HepG2 (cell line): ENCODE results near the gene LENEP. TPM values are rescaled to one million over a fixed set of nuclear protein-coding genes. Genes with fewer than 3 reads are reported as not detected.

Source experiments
- HIVEP1 ChIP-seq: sonication (generic); formaldehyde crosslinking; IDR thresholded peaks from 2 replicates; pipeline ENCODE4 v1.4.0; 2020; ENCODE audit warnings: mild to moderate bottlenecking, missing genetic modification reagents
- KLF6 ChIP-seq: IDR thresholded peaks from 2 replicates; pipeline ENCODE4 v1.8.0; 2016; ENCODE audit warnings: missing biosample characterization, missing genetic modification reagents
- MTF1 ChIP-seq: sonication (generic); formaldehyde crosslinking; IDR thresholded peaks from 2 replicates; pipeline ENCODE4 v1.5.0; 2020; ENCODE audit warnings: missing genetic modification reagents
- NFE2L1 ChIP-seq: sonication (generic); formaldehyde crosslinking; IDR thresholded peaks from 2 replicates; pipeline ENCODE4 v1.4.0; 2020; ENCODE audit warnings: missing genetic modification reagents, mild to moderate bottlenecking, borderline replicate concordance
- SPEN ChIP-seq: sonication (generic); formaldehyde crosslinking; IDR thresholded peaks from 2 replicates; pipeline ENCODE4 v1.5.1; 2020; ENCODE audit warnings: low read depth, mild to moderate bottlenecking, missing genetic modification reagents
- STAT5B ChIP-seq: sonication (generic); formaldehyde crosslinking; IDR thresholded peaks from 2 replicates; pipeline ENCODE4 v1.4.0; 2020; ENCODE audit warnings: missing genetic modification reagents
- ZBED4 ChIP-seq: sonication (generic); formaldehyde crosslinking; IDR thresholded peaks from 2 replicates; pipeline ENCODE4 v1.4.0; 2020; ENCODE audit warnings: missing genetic modification reagents, borderline replicate concordance
- ZBTB38 ChIP-seq: sonication (generic); formaldehyde crosslinking; IDR thresholded peaks from 2 replicates; pipeline ENCODE4 v1.5.1; 2020; ENCODE audit warnings: mild to moderate bottlenecking, missing genetic modification reagents
- ZFAT ChIP-seq: sonication (generic); formaldehyde crosslinking; conservative IDR thresholded peaks from 2 replicates; pipeline ENCODE4 v1.8.1; 2023; ENCODE audit warnings: missing genetic modification reagents, inconsistent platforms
- ZNF264 ChIP-seq: sonication (generic); formaldehyde crosslinking; IDR thresholded peaks from 2 replicates; pipeline ENCODE4 v1.4.0; 2020; ENCODE audit warnings: missing genetic modification reagents
- ZNF318 ChIP-seq: sonication (generic); formaldehyde crosslinking; IDR thresholded peaks from 2 replicates; pipeline ENCODE4 v1.4.0; 2020; ENCODE audit warnings: mild to moderate bottlenecking, missing genetic modification reagents
- polyA plus RNA-seq, 8 experiments: library from polyadenylated mRNA; depleted of rRNA in 3 of 8; stranded (reverse) in 7 of 8; unstranded in 1 of 8; fragments of >200 nt; fragmentation: Illumina TruSeq in 4 of 8; extraction: Trizol in 4 of 8; gene quantifications; 2 replicates each; pipeline versions ENCODE4 v1.2.1 to v1.2.3, GENCODE V29; 2011 to 2016; ENCODE audit warnings: low read depth in 4 of 8, missing spikeins in 1 of 8, mixed read lengths in 1 of 8; ENCODE audit not compliant: insufficient read depth in 1 of 8
- total RNA-seq, 5 experiments: library from RNA; depleted of rRNA; stranded (reverse); fragments of >200 nt; fragmentation: Illumina TruSeq; extraction: Trizol; gene quantifications; 2 replicates each; pipeline ENCODE4 v1.2.3, GENCODE V29; 2016; ENCODE audit warnings: low read depth in 1 of 5
- TF ChIP-seq, protein P1 (sequence below): sonication (generic); formaldehyde crosslinking; IDR thresholded peaks from 2 replicates; pipeline ENCODE4 v1.9.0; 2022; ENCODE audit warnings: low read depth, missing genetic modification reagents
- TF ChIP-seq, protein P2 (sequence below): sonication (generic); IDR thresholded peaks from 2 replicates; pipeline ENCODE4 v1.6.1; 2016; ENCODE audit warnings: low read depth, borderline replicate concordance

LENEP gene
- total and polyA plus RNA-seq, 2 of the 13 experiments (the other 11 are each of a cell fraction or from before 2014, with no cell fraction given): 0.29 TPM; not detected in 1

DNA sequence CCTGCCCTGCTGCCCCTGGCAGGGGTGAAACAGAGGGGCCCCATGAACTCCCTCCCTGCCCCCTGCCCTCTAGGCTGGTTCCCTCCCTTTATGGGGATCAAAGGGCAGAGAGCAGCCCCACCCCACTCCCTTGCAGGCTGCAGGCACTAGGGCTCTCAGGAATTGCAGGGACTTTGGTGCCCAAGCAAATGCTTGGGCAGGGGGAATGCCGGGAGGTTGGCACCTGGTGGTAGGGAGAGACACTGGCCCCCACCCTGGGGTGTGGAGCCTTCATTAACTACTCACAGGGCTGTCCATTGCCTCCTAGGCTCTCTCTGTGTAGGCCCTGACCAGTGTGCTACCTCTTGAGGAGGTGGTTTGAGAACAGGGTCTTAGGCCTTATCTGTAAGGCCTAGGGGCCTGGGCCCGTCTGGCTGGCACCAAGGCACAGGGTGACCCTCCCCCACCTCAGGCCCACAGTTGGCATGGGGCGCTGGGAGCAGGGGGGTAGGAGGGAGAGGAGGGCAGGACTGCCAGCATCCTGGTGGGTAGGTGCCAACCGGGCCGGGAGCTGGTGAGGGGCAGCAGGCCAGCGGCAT, 14.0 kb downstream of the LENEP start (continued):
- TF ChIP-seq ZNF318 (CRISPR knock-in tag) (no peak), ZBTB38 (no peak), KLF6 (no peak), HIVEP1 (CRISPR knock-in tag) (no peak), ZNF264 (CRISPR knock-in tag) (no peak), ZBED4 (CRISPR knock-in tag) (0 out of 2 replicates have a peak, but pooled peaks have one; percentile 30), MTF1 (CRISPR knock-in tag) (no peak), ZFAT (CRISPR knock-in tag) (no peak), NFE2L1 (CRISPR knock-in tag) (no peak), SPEN (no peak), STAT5B (CRISPR knock-in tag) (no peak)
- TF ChIP-seq, protein P1, sequence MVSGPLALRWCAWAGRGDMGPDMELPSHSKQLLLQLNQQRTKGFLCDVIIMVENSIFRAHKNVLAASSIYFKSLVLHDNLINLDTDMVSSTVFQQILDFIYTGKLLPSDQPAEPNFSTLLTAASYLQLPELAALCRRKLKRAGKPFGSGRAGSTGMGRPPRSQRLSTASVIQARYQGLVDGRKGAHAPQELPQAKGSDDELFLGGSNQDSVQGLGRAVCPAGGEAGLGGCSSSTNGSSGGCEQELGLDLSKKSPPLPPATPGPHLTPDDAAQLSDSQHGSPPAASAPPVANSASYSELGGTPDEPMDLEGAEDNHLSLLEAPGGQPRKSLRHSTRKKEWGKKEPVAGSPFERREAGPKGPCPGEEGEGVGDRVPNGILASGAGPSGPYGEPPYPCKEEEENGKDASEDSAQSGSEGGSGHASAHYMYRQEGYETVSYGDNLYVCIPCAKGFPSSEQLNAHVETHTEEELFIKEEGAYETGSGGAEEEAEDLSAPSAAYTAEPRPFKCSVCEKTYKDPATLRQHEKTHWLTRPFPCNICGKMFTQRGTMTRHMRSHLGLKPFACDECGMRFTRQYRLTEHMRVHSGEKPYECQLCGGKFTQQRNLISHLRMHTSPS (CRISPR knock-in tag): peak; percentile 98
- TF ChIP-seq, protein P2, sequence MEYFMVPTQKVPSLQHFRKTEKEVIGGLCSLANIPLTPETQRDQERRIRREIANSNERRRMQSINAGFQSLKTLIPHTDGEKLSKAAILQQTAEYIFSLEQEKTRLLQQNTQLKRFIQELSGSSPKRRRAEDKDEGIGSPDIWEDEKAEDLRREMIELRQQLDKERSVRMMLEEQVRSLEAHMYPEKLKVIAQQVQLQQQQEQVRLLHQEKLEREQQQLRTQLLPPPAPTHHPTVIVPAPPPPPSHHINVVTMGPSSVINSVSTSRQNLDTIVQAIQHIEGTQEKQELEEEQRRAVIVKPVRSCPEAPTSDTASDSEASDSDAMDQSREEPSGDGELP: no peak
